Diencephalon (tissue), 1 donor: Measurements from ENCODE around the gene SFRP2. TPM values are rescaled to one million over a fixed set of nuclear protein-coding genes. Genes with fewer than 3 reads are reported as not detected.

Experiments
- total RNA-seq: library from RNA; depleted of rRNA; stranded (reverse); fragments of >200 nt; gene quantifications from one replicate; pipeline ENCODE4 v1.2.3, GENCODE V29; 2014

Gene SFRP2, protein sequence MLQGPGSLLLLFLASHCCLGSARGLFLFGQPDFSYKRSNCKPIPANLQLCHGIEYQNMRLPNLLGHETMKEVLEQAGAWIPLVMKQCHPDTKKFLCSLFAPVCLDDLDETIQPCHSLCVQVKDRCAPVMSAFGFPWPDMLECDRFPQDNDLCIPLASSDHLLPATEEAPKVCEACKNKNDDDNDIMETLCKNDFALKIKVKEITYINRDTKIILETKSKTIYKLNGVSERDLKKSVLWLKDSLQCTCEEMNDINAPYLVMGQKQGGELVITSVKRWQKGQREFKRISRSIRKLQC
- total RNA-seq = 4.8 TPM

DNA sequence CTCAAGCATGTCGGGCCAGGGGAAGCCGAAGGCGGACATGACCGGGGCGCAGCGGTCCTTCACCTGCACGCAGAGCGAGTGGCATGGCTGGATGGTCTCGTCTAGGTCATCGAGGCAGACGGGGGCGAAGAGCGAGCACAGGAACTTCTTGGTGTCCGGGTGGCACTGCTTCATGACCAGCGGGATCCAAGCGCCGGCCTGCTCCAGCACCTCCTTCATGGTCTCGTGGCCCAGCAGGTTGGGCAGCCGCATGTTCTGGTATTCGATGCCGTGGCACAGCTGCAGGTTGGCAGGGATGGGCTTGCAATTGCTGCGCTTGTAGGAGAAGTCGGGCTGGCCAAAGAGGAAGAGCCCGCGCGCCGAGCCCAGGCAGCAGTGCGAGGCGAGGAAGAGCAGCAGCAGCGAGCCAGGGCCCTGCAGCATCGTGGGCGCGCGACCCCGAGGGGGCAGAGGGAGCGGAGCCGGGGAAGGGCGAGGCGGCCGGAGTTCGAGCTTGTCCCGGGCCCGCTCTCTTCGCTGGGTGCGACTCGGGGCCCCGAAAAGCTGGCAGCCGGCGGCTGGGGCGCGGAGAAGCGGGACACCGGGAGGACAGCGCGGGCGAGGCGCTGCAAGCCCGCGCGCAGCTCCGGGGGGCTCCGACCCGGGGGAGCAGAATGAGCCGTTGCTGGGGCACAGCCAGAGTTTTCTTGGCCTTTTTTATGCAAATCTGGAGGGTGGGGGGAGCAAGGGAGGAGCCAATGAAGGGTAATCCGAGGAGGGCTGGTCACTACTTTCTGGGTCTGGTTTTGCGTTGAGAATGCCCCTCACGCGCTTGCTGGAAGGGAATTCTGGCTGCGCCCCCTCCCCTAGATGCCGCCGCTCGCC, at the start of gene SFRP2:
SFRP2 (minus strand) TSS at position 671 of the 864 bp plus-strand sequence; CDS start at position 423, 248 bp downstream.

GRCh38 chr4:153759407-153760316, 29.2 kb downstream of the SFRP2 start, which contains the start of gene RNF175:
TSS of gene RNF175 (minus strand) at chr4:153760024. CDS start at chr4:153759862, 162 bp downstream.

Other genes starting within 250 kb of the SFRP2 start
- 1.6 TPM for gene TLR2, start 104.8 kb downstream of the SFRP2 start, total RNA-seq
- gene RNF175, start 29.1 kb downstream of the SFRP2 start, total RNA-seq = 45.7 TPM